T1000 (cell line): ENCODE measurements around the gene LSS.
A peak's percentile ranks its signal among the peaks of the same experiment; 100 is the strongest.

ENCODE experiments used
- DNase-seq: peaks from one replicate; lab custom pipeline; 2025; ENCODE audit warnings: mixed read lengths; lab: John Stamatoyannopoulos, UW

Gene LSS

GRCh38 chr21:46228345-46229051 is at the start of gene LSS:
TSS of gene LSS (minus strand) at chr21:46228774. CDS start at chr21:46228745, 29 bp downstream.
- DNase-seq, result peak; percentile 79

GRCh38 chr21:46274797-46275390 is 46.3 kb upstream of the LSS start:
- no peak for DNase-seq

- DNase-seq, result no peak
Measured at GRCh38 chr21:46273341-46273740, 44.8 kb upstream of the LSS start.

- DNase-seq, result no peak
Measured at GRCh38 chr21:46269466-46269865, 40.9 kb upstream of the LSS start.

GRCh38 chr21:46268371-46268770 is 39.8 kb upstream of the LSS start:
- no peak for DNase-seq

- DNase-seq, result no peak
Measured at GRCh38 chr21:46266946-46267345, 38.4 kb upstream of the LSS start.

- no peak for DNase-seq
Measured at GRCh38 chr21:46265736-46266525, 37.4 kb upstream of the LSS start.

GRCh38 chr21:46264690-46265144 is 36.1 kb upstream of the LSS start:
- DNase-seq, result no peak

GRCh38 chr21:46264046-46264689 is 35.6 kb upstream of the LSS start:
- no peak for DNase-seq

GRCh38 chr21:46256501-46256994 is 28.0 kb upstream of the LSS start:
- DNase-seq, result no peak

- DNase-seq, result no peak
Measured at GRCh38 chr21:46255758-46256337, 27.3 kb upstream of the LSS start.

GRCh38 chr21:46255166-46255565 is 26.6 kb upstream of the LSS start:
- no peak for DNase-seq

GRCh38 chr21:46254208-46254975 is 25.8 kb upstream of the LSS start:
- no peak for DNase-seq

- no peak for DNase-seq
Measured at GRCh38 chr21:46253610-46254124, 25.1 kb upstream of the LSS start.

GRCh38 chr21:46252840-46253239 is 24.3 kb upstream of the LSS start:
- DNase-seq, result no peak

- no peak for DNase-seq
Measured at GRCh38 chr21:46250146-46250725, 21.7 kb upstream of the LSS start.

- DNase-seq, result no peak
Measured at GRCh38 chr21:46248827-46249226, 20.3 kb upstream of the LSS start.

GRCh38 chr21:46248422-46248782 is 19.8 kb upstream of the LSS start:
- no peak for DNase-seq

GRCh38 chr21:46247699-46248421 is 19.3 kb upstream of the LSS start:
- DNase-seq, result no peak

GRCh38 chr21:46246345-46246744 is 17.8 kb upstream of the LSS start:
- DNase-seq, result no peak
